T-cell (primary cell): ENCODE measurements around the gene NOL4L. TPM values are rescaled to one million over a fixed set of nuclear protein-coding genes. Genes with fewer than 3 reads are reported as not detected.

Experiments used
- ATAC-seq, 4 experiments: fragments of 200-7000 bp in 3 of 4; fragments of 150-1000 bp in 1 of 4; cut with Tn5 transposase; replicated peaks in 1 of 4; 1 replicate in 3 of 4; 2 replicates in 1 of 4; pipeline ENCODE4 v1.10.0; 2021; ENCODE audit warnings: moderate library complexity in 3 of 4, mild to moderate bottlenecking in 2 of 4, moderate number of reproducible peaks in 1 of 4
- CTCF ChIA-PET, 2 donors: fragments of 300-600 bp; sonication (Branson Sonifier 250); formaldehyde crosslinking; loops; one replicate each; lab custom pipeline; 2022; ENCODE audit warnings: antibody characterized with exemption in 2 of 2; lab: Charles Lee
- POLR2A ChIA-PET, 2 donors: fragments of 300-600 bp; sonication (Branson Sonifier 250); formaldehyde crosslinking; loops; one replicate each; lab custom pipeline; 2022; ENCODE audit warnings: antibody characterized with exemption in 2 of 2; lab: Charles Lee
- DNase-seq, 35 experiments: peaks; one replicate each; pipeline versions ENCODE4 v3.0.0 to v3.0.0-alpha.2; 2013 to 2023
- H3K27ac ChIP-seq: one replicate; pipeline ENCODE4 v1.5.1; 2013; ENCODE audit warnings: low read length
- H3K27me3 ChIP-seq, 2 experiments: replicated peaks in 1 of 2; 1 replicate in 1 of 2; 2 replicates in 1 of 2; pipeline versions ENCODE4 v1.6.1 to v1.7.0; 2013; ENCODE audit warnings: low read length in 1 of 2, mixed read lengths in 1 of 2; ENCODE audit not compliant: control insufficient read depth in 2 of 2, insufficient read depth in 2 of 2; ENCODE audit errors: extremely low read depth in 1 of 2
- H3K36me3 ChIP-seq, 2 donors: 1 replicate in 1 of 2; 2 replicates in 1 of 2; pipeline versions ENCODE4 v1.6.1 to v1.7.0; 2013; ENCODE audit warnings: low read length in 1 of 2; ENCODE audit not compliant: control insufficient read depth in 2 of 2, insufficient read depth in 1 of 2; ENCODE audit errors: extremely low read depth in 1 of 2
- H3K4me1 ChIP-seq, 2 experiments: 1 replicate in 1 of 2; 2 replicates in 1 of 2; pipeline versions ENCODE4 v1.6.1 to v1.7.0; 2013; ENCODE audit warnings: low read length in 2 of 2, mixed read lengths in 1 of 2; ENCODE audit not compliant: insufficient read depth in 2 of 2, control insufficient read depth in 1 of 2; ENCODE audit errors: extremely low read depth in 1 of 2
- H3K4me3 ChIP-seq, 2 donors: 1 replicate in 1 of 2; 2 replicates in 1 of 2; pipeline versions ENCODE4 v1.5.1 to v1.7.0; 2013; ENCODE audit warnings: mild to moderate bottlenecking in 2 of 2, low read length in 1 of 2, moderate library complexity in 1 of 2; ENCODE audit not compliant: control insufficient read depth in 1 of 2; ENCODE audit errors: extremely low read depth in 1 of 2
- H3K9me3 ChIP-seq: 2 replicates; pipeline ENCODE4 v1.7.0; 2013
- H3K27ac Mint-ChIP-seq, 2 donors: one replicate each; pipeline ENCODE4 v1.8.0; 2020 to 2021; ENCODE audit warnings: mild to moderate bottlenecking in 2 of 2, mixed read lengths in 2 of 2
- H3K27me3 Mint-ChIP-seq, 2 donors: one replicate each; pipeline ENCODE4 v1.8.0; 2021 to 2022; ENCODE audit warnings: mixed read lengths in 2 of 2
- H3K36me3 Mint-ChIP-seq: one replicate; pipeline ENCODE4 v1.8.0; 2021; ENCODE audit warnings: mixed read lengths
- H3K4me1 Mint-ChIP-seq, 3 donors: one replicate each; pipeline ENCODE4 v1.8.0; 2020 to 2022; ENCODE audit warnings: mixed read lengths in 3 of 3, mild to moderate bottlenecking in 1 of 3
- H3K4me3 Mint-ChIP-seq, 3 donors: one replicate each; pipeline ENCODE4 v1.8.0; 2020 to 2022; ENCODE audit warnings: mild to moderate bottlenecking in 3 of 3, mixed read lengths in 3 of 3, moderate library complexity in 3 of 3
- H3K9me3 Mint-ChIP-seq, 3 donors: one replicate each; pipeline ENCODE4 v1.8.0; 2020 to 2022; ENCODE audit warnings: mixed read lengths in 3 of 3
- WGBS: methylation state at CpG from one replicate; pipeline ENCODE4 v1.1.5; 2013; ENCODE audit warnings: missing lambda C conversion rate; ENCODE audit not compliant: insufficient coverage; 5-methylcytosine and 5-hydroxymethylcytosine counted together
- total RNA-seq, 35 experiments: library from RNA in 6 of 35; stranded (reverse) in 6 of 35; fragments of 120-200 nt in 1 of 35; gene quantifications; one replicate each; pipeline versions ENCODE4 v1.2.1 to v1.2.4 and lab custom pipeline; 2013 to 2026

Gene NOL4L
- total RNA-seq, 5 donors from 2014 or later (not counting 1 experiment from before 2014, with no cell fraction given) = 63.5 to 88.8 (median 74.4) TPM

- WGBS = 78% methylated on average over 1 of the region's 1 CpG
- H3K4me1 ChIP-seq = peaks cover 0 to 11% of the 10 kb centered on the region in 2 experiments
- peaks cover 0 to 32% of the 10 kb centered on the region in 2 experiments for H3K27me3 ChIP-seq
- Mint-ChIP-seq H3K27me3 (peaks cover 0 to 3% of the 10 kb centered on the region in 2 donors), H3K4me1 (peaks cover 7 to 12% (median 8%) of the 10 kb centered on the region in 3 donors), H3K36me3 (no peaks in the 10 kb centered on the region), H3K27ac (no peak overlapping the region), H3K9me3 (no peaks in the 10 kb centered on the region), H3K4me3 (no peak overlapping the region)
- H3K4me3 ChIP-seq = no peak overlapping the region
- H3K36me3 ChIP-seq = no peaks in the 10 kb centered on the region
- no peak overlapping the region for H3K27ac ChIP-seq
- DNase-seq = no peak
- no peak for ATAC-seq
- ChIA-PET POLR2A (no interaction called here), CTCF (no interaction called here)
- H3K9me3 ChIP-seq = no peaks in the 10 kb centered on the region
These were observed 21.7 kb upstream of the NOL4L start for GRCh38 chr20:32606790-32607189.

- Histone ChIP-seq H3K27me3 (peaks cover 0 to 28% of the 10 kb centered on the region in 2 experiments), H3K27ac (no peak overlapping the region), H3K4me3 (no peak overlapping the region), H3K4me1 (peaks cover 0 to 9% of the 10 kb centered on the region in 2 experiments), H3K9me3 (no peaks in the 10 kb centered on the region), H3K36me3 (no peaks in the 10 kb centered on the region)
- Mint-ChIP-seq H3K27ac (no peak overlapping the region), H3K4me3 (no peak overlapping the region), H3K9me3 (no peaks in the 10 kb centered on the region), H3K27me3 (peaks cover 0 to 3% of the 10 kb centered on the region in 2 donors), H3K36me3 (no peaks in the 10 kb centered on the region), H3K4me1 (peaks cover 3 to 6% (median 3%) of the 10 kb centered on the region in 3 donors)
- ChIA-PET POLR2A (no interaction called here), CTCF (no interaction called here)
- ATAC-seq = no peak
- no peak for DNase-seq
- WGBS = 77% methylated on average over 8 of the region's 8 CpGs
These were observed 21.0 kb upstream of the NOL4L start for GRCh38 chr20:32606107-32606506.

GRCh38 chr20:32605167-32605656 lies 20.1 kb upstream of the NOL4L start:
- Mint-ChIP-seq H3K27ac (no peak overlapping the region), H3K27me3 (peaks cover 0 to 3% of the 10 kb centered on the region in 2 donors), H3K36me3 (no peaks in the 10 kb centered on the region), H3K4me1 (peaks cover 3 to 6% (median 3%) of the 10 kb centered on the region in 3 donors), H3K4me3 (no peak overlapping the region), H3K9me3 (no peaks in the 10 kb centered on the region)
- H3K9me3 ChIP-seq = no peaks in the 10 kb centered on the region
- WGBS = 81% methylated on average over 7 of the region's 12 CpGs
- H3K4me3 ChIP-seq = no peak overlapping the region
- CTCF ChIA-PET = no interaction called here
- DNase-seq (no peak), ATAC-seq (no peak)
- POLR2A ChIA-PET = no interaction called here
- no peaks in the 10 kb centered on the region for H3K4me1 ChIP-seq
- no peaks in the 10 kb centered on the region for H3K36me3 ChIP-seq
- peaks cover 0 to 24% of the 10 kb centered on the region in 2 experiments for H3K27me3 ChIP-seq
- H3K27ac ChIP-seq = no peak overlapping the region

GRCh38 chr20:32603046-32603726 lies 18.1 kb upstream of the NOL4L start:
- DNase-seq (no peak), ATAC-seq (no peak)
- no peak overlapping the region for H3K4me3 ChIP-seq
- H3K27ac Mint-ChIP-seq = no peak overlapping the region
- no peaks in the 10 kb centered on the region for H3K9me3 Mint-ChIP-seq
- peaks cover 0 to 6% (median 0%) of the 10 kb centered on the region in 3 donors for H3K4me1 Mint-ChIP-seq
- no peaks in the 10 kb centered on the region for H3K9me3 ChIP-seq
- peaks cover 0 to 3% of the 10 kb centered on the region in 2 donors for H3K27me3 Mint-ChIP-seq
- WGBS = 84% methylated on average over 11 of the region's 18 CpGs
- ChIA-PET CTCF (no interaction called here), POLR2A (no interaction called here)
- H3K4me1 ChIP-seq = no peaks in the 10 kb centered on the region
- no peaks in the 10 kb centered on the region for H3K36me3 Mint-ChIP-seq
- H3K36me3 ChIP-seq = no peaks in the 10 kb centered on the region
- peaks cover 0 to 24% of the 10 kb centered on the region in 2 experiments for H3K27me3 ChIP-seq
- H3K4me3 Mint-ChIP-seq = no peak overlapping the region
- no peak overlapping the region for H3K27ac ChIP-seq

GRCh38 chr20:32602273-32602672 lies 17.1 kb upstream of the NOL4L start:
- ChIA-PET CTCF (no interaction called here), POLR2A (interaction anchor here in 1 of 2 donors (0.6 kb wide), 1 partner anchor 10 kb away, joined by 13 read pairs; no protein-coding TSS in a partner anchor)
- Mint-ChIP-seq H3K36me3 (no peaks in the 10 kb centered on the region), H3K27me3 (peaks cover 0 to 3% of the 10 kb centered on the region in 2 donors), H3K4me1 (peaks cover 0 to 6% (median 0%) of the 10 kb centered on the region in 3 donors), H3K27ac (no peak overlapping the region), H3K4me3 (no peak overlapping the region), H3K9me3 (no peaks in the 10 kb centered on the region)
- H3K36me3 ChIP-seq = no peaks in the 10 kb centered on the region
- no peak for DNase-seq
- H3K4me3 ChIP-seq = no peak overlapping the region
- peaks cover 0 to 15% of the 10 kb centered on the region in 2 experiments for H3K27me3 ChIP-seq
- no peak for ATAC-seq
- H3K27ac ChIP-seq = no peak overlapping the region
- no peaks in the 10 kb centered on the region for H3K9me3 ChIP-seq
- WGBS = 93% methylated on average over 11 of the region's 11 CpGs
- no peaks in the 10 kb centered on the region for H3K4me1 ChIP-seq

GRCh38 chr20:32600681-32601237 lies 15.6 kb upstream of the NOL4L start:
- Histone ChIP-seq H3K4me3 (no peak overlapping the region), H3K27me3 (peaks cover 0 to 10% of the 10 kb centered on the region in 2 experiments), H3K36me3 (no peaks in the 10 kb centered on the region), H3K9me3 (no peaks in the 10 kb centered on the region), H3K4me1 (no peaks in the 10 kb centered on the region), H3K27ac (no peak overlapping the region)
- H3K9me3 Mint-ChIP-seq = no peaks in the 10 kb centered on the region
- no peak overlapping the region for H3K4me3 Mint-ChIP-seq
- POLR2A ChIA-PET = no interaction called here
- H3K36me3 Mint-ChIP-seq = no peaks in the 10 kb centered on the region
- H3K4me1 Mint-ChIP-seq = peaks cover 0 to 6% (median 2%) of the 10 kb centered on the region in 3 donors
- ATAC-seq = peak in 1 of 4 experiments; percentile 20
- no peak overlapping the region for H3K27ac Mint-ChIP-seq
- WGBS = 98% methylated on average over 5 of the region's 7 CpGs
- H3K27me3 Mint-ChIP-seq = peaks cover 0 to 3% of the 10 kb centered on the region in 2 donors
- DNase-seq = no peak
- CTCF ChIA-PET = no interaction called here
